CD4-positive, alpha-beta T cell treated with Interleukin-1 beta for 1 hour (primary cell): ENCODE data around the gene PTGES3.
A peak's percentile ranks its signal among the peaks of the same experiment; 100 is the strongest.

Experiments used
- DNase-seq, 2 donors: peaks; one replicate each; pipeline ENCODE4 v3.0.0-alpha.2; 2020 to 2022

Gene PTGES3

GRCh38 chr12:56645717-56646446 lies 42.2 kb downstream of the PTGES3 start, which contains the start of gene ATP5F1B:
Gene ATP5F1B, minus strand, starts transcription at chr12:56645984. Its CDS starts 21 bp downstream, at chr12:56645963.
- DNase-seq: peak; percentile 96 to 97

DNA sequence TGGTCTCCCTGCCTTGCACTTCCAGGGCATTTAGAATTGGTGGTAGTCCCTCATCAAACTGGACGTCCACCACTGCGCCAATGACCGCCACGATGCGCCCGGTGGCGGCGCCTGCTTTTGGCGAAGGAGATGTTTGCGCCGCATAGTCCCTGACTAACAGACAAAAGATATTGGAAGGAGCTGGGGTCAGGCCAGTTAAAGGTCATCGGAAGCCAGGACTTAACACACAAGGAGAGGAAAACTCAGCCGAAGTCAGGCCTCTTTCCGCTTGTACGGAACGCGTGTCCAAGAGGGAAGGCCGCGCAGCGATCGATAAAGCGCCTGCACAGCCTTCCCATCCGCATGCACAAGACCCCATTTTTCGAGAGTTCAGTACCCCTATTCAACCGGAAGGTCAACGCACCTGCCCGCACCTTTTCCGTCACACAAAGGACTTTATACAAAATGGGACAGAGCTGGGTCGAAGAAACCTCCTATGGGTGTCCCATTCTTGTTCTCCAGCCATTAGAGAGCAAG lies 42.8 kb downstream of the PTGES3 start:
- DNase-seq: no peak

DNA sequence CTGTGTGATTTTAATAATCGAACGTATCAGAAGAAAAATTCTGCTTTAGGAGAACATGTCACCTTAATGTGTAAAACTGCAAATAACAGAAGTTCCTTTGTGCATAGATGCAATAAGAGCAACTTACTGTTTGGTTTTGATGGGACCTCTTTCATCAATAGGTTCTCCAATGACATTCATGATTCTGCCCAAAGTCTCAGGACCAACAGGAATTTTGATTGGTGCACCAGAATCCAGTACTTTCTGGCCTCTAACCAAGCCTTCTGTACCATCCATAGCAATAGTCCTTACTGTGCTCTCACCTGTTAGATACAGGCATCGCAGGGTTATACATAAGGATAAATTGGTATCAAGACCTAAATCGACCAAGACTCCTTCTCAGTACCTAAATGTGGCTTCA lies 43.4 kb downstream of the PTGES3 start:
- DNase-seq: no peak

- DNase-seq: no peak
Observed at GRCh38 chr12:56641219-56641618, 46.9 kb downstream of the PTGES3 start.

DNA sequence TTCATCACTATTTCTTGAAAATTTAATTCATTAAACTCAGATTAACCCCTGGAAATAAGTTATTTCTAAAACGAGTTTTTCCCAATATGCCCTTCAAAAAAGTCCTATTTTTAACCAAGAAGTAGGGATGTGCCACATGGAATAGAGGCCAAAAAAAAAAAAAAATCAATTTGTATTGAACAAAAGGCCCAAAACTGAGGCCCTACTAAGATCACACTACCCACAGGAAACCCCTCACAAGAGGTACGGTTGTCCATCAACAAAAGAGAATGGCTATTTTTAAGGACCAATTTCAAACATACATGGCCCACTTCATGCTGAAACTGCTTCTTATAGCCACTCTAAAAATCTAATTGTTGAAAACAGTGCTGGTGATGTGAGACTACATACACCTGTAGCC lies 50.5 kb downstream of the PTGES3 start:
- no peak for DNase-seq

GRCh38 chr12:56636675-56637540 lies 51.2 kb downstream of the PTGES3 start:
- peak; percentile 95 to 97 for DNase-seq

GRCh38 chr12:56635806-56636674 lies 52.0 kb downstream of the PTGES3 start:
- peak; percentile 84 for DNase-seq

DNA sequence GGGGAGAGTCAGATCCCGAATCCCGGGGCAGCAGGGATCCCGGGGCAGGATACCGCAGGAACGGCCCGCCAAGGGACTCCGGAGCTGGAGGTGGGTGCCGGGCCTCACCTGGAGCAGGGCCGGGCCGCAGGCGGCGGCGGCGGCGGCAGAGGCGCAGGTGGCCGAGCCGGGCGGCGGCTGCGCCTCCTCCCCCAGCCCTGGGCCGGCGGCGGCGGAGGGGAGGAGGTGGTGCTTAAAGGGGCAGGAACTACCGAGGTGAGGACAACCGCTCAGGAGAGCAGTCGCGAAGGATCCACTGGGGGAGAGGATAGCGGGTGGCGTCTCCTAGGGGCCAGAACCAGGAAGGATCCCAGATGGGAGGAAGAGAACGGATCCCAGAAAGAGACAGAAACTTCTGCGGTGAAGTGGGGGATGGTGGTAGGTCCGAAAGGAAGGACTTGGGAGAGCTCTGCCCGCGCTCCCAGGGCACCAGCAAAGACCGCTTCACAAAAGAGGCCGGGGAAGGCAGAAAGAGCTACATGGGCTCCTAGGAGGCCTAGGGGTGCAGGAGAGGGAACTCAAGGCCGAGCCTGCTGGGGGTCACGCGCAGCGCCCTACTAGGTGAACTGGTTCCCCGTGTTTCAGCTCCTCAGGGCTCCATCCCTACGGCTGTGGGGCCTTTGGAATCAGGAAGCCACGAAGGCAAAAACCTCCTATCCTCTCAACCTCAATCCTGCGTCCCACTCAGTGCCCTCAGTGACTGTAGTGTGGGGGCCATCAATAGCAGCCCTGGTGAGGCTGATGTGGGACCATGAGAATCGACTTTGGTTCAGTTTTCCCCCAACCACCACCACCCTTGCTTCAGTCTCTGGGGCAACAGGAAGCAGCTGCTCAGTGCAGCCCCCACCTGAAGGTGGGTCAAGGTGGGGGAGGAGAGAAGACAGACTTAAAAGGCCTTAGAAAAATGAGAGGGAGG lies 53.0 kb downstream of the PTGES3 start:
- DNase-seq: peak; percentile 69 to 72

DNA sequence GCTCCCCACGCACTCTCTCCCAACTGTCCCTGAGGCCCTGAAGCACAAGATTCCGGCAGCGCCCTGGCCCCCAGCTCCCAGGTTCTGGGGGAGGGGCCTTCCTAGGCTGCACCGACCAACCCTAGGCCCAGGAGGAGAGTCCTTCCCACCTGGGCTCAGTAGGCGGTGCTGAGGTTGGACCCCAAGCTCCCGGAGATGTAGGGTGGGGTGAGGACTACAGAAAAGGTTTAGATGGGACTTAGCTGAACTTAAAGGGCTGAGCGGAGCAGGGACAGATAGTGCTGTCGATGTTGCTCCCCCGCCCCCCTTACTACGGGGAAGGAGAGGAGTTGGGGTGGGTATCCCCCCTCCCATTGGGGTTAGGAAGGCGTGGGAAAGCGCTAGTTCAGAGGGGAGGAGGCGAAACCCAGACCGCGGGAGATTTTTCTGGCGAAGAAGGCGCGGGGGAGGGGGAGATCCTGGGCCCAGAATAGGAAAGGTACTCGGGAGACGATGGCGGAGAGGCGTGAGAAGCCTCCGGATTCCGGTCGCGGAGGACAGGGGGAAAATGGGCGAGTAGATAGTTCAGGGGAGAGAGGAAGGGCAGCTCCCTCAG lies 53.7 kb downstream of the PTGES3 start:
- DNase-seq: peak; percentile 8 to 31

DNA sequence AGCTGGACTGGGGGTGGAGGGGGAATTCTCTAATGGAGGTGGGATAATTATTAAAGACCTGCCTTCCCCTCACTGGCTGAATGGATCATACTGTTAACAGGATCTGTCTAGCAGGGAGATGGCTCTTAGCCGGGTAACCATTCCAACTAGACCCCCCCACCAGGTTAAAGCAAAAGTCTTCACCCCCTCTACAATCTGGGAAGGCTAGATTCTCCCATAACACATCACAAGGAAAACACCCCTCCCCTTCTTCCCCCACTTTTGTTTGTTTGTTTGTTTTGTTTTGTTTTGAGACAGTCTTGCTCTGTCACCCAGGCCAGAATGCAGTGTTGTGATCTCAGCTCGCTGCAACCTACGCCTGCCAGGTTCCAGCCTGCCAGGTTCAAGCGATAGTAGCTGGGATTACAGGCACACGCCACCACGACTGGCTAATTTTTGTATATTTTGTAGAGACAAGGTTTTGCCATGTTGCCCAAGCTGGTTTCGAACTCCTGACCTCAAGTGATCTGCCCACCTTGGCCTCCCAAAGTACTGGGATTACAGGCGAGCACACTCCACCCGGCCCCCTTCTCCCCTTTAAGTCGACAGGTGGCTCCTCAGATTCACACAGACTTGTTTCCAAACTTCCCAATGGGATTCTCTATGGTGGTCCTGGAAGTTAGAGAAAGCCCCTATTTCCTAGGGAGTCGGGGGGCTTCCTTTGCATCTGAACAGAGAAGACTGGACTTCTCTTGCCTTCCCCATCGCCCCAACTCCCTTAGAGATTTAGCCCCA lies 54.4 kb downstream of the PTGES3 start:
- no peak for DNase-seq

GRCh38 chr12:56632701-56633467 lies 55.2 kb downstream of the PTGES3 start:
- DNase-seq: no peak

GRCh38 chr12:56631790-56632700 lies 56.0 kb downstream of the PTGES3 start:
- peak; percentile 62 to 65 for DNase-seq

GRCh38 chr12:56630180-56630632 lies 57.9 kb downstream of the PTGES3 start, which contains the start of gene BAZ2A:
Gene BAZ2A, minus strand, starts transcription at chr12:56630326. Its CDS starts 12,796 bp downstream, at chr12:56617530.
- peak; percentile 85 to 86 for DNase-seq

- peak; percentile 60 to 67 for DNase-seq
Observed at GRCh38 chr12:56629459-56630179, 58.5 kb downstream of the PTGES3 start.

DNA sequence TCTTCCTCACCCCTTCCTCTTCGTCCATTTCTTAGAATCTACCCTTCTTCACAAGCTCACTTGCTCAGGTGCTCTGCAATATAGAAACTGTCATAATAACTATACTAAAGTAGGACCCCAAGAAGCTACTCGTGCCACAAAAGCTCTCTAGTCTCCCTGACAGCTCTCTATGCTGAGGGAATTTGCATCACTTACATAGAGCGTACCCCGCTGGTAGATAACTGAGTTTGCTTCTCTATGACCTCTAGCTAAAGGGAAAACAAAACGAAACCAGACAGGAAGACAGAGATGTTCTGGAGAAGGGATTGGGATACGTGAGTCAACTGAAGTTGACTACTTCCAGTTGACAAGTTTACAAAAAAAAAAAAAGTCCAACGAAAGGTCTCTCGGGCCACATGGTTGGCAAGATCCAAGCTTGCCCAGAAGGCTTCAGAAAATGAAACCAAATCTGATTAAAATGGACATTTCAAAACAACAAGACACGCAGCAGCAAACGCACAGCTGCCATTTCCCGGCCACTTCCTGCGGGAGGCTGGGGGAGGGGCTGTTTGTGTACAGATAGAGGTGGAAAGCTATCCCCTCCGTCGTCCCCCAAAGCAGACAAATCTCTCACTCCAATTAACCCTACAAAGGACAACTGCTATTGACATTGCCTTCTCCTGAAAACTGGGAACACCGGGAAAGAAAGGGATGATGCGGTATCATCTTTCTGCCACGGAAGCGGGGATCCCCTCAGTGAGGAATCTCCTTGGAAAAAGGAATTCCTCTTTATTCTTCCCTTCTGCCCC lies 59.2 kb downstream of the PTGES3 start:
- DNase-seq: peak; percentile 77

GRCh38 chr12:56626701-56627100 lies 61.4 kb downstream of the PTGES3 start:
- DNase-seq: no peak
